ENCODE measurements around the gene RAP1GDS1. TPM values are rescaled to one million over a fixed set of nuclear protein-coding genes. Genes with fewer than 3 reads are reported as not detected.
A peak's percentile ranks its signal among the peaks of the same experiment; 100 is the strongest.

Gene RAP1GDS1, protein sequence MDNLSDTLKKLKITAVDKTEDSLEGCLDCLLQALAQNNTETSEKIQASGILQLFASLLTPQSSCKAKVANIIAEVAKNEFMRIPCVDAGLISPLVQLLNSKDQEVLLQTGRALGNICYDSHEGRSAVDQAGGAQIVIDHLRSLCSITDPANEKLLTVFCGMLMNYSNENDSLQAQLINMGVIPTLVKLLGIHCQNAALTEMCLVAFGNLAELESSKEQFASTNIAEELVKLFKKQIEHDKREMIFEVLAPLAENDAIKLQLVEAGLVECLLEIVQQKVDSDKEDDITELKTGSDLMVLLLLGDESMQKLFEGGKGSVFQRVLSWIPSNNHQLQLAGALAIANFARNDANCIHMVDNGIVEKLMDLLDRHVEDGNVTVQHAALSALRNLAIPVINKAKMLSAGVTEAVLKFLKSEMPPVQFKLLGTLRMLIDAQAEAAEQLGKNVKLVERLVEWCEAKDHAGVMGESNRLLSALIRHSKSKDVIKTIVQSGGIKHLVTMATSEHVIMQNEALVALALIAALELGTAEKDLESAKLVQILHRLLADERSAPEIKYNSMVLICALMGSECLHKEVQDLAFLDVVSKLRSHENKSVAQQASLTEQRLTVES
- total RNA-seq (10 to 100 TPM; 10.6 to 28.1 (median 23.7) TPM), polyA plus RNA-seq (10 to 100 TPM in 1 of 3 donors, 1 to 10 TPM in 2; 5.9 to 38.1 (median 9.7) TPM)
- long read RNA-seq, donor 1, partial matches to known transcripts = 0 of 3 reads
- long read RNA-seq, donor 1, other reads (novel, unspliced or antisense) = 0 of 3 reads
- long read RNA-seq, donor 2, partial matches to known transcripts = 0 of 1 reads
- long read RNA-seq, donor 2, other reads (novel, unspliced or antisense) = 0 of 1 reads
- long read RNA-seq, donor 3, partial matches to known transcripts = 0 of 5 reads
- long read RNA-seq, donor 3, other reads (novel, unspliced or antisense) = 0 of 5 reads
- long read RNA-seq, donor 4, transcript RAP1GDS1-205 (15 exons, 3,681 nt) = major isoform, 6 of 13 reads
- long read RNA-seq, donor 4, partial matches to known transcripts = 0 of 13 reads
- long read RNA-seq, donor 4, other reads (novel, unspliced or antisense) = 5 of 13 reads
- long read RNA-seq, donor 5, transcript RAP1GDS1-205 (15 exons, 3,681 nt) = major isoform, 19 of 39 reads
- long read RNA-seq, donor 5, transcript RAP1GDS1-202 (15 exons, 2,092 nt) = minor isoform, 9 of 39 reads
- long read RNA-seq, donor 5, partial matches to known transcripts = 0 of 39 reads
- long read RNA-seq, donor 5, other reads (novel, unspliced or antisense) = 9 of 39 reads
- long read RNA-seq, donor 6, partial matches to known transcripts = 0 of 15 reads
- long read RNA-seq, donor 6, other reads (novel, unspliced or antisense) = 8 of 15 reads
- long read RNA-seq, donor 7 = 0 reads
- long read RNA-seq, donor 8, partial matches to known transcripts = 0 of 4 reads
- long read RNA-seq, donor 8, other reads (novel, unspliced or antisense) = 0 of 4 reads
- long read RNA-seq, donor 9, partial matches to known transcripts = 0 of 5 reads
- long read RNA-seq, donor 9, other reads (novel, unspliced or antisense) = 0 of 5 reads
- long read RNA-seq, donor 10, partial matches to known transcripts = 0 of 1 reads
- long read RNA-seq, donor 10, other reads (novel, unspliced or antisense) = 0 of 1 reads

DNA sequence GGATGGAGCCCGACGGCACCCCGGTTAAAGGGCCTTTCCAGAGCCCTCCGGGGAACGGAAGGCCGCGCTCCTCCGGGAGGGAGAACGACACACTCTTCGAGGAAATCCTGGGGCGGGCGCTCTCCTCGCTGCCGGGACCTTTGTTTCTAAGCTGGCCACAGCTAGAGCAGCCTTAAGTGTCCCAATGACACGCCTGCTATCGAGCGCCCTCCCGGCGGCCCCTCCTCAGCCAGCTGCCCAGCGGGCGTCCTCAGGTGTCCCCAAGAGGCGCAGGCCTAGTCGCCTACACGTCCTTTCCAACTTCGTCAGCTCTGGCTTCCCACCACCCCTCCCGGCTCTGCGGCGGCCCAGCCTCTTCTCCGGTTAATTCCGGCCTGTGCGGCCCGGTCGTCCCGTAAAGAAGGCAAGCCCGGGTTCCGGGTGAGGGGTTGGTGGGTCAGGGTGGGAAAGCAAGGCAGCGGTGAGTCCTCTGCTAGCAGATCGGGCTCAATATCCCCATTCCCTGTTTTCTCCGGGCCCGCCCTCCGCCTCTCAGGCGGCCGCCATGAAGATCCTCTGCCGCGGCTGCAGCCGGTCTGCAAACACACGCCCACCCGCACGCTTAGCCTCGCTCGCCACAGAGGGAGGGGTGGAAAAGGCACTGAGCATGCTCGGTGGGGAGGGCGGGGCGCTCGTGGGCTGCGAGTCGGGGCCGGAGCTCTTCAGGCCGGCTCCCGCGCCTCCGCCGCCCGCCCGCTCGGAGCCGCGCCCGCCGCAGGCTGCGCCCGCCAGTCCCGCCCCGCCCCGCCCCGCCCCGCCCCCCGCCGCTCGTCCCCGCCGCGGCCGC lies at the start of gene RAP1GDS1:
Gene RAP1GDS1 (plus strand): TSS at position 806 of the 826 bp plus-strand sequence. CDS start 182 bp downstream, outside the sequence.
- Histone ChIP-seq H3K9me3 (replicated peaks in 1 of 3) (no peaks in the 10 kb centered on the region), H3K36me3 (replicated peaks in 1 of 2) (no peaks in the 10 kb centered on the region), H3K4me1 (replicated peaks in 1 of 2) (peaks cover 12 to 18% of the 10 kb centered on the region in 2 donors), H3K4me3 (peak within 1 kb of the TSS; percentile 56 to 95 (median 84)), H3K27ac (peak within 1 kb of the TSS; percentile 70 to 99 (median 98)), H3K27me3 (no peaks in the 10 kb centered on the region)
- TF ChIP-seq, protein P1, sequence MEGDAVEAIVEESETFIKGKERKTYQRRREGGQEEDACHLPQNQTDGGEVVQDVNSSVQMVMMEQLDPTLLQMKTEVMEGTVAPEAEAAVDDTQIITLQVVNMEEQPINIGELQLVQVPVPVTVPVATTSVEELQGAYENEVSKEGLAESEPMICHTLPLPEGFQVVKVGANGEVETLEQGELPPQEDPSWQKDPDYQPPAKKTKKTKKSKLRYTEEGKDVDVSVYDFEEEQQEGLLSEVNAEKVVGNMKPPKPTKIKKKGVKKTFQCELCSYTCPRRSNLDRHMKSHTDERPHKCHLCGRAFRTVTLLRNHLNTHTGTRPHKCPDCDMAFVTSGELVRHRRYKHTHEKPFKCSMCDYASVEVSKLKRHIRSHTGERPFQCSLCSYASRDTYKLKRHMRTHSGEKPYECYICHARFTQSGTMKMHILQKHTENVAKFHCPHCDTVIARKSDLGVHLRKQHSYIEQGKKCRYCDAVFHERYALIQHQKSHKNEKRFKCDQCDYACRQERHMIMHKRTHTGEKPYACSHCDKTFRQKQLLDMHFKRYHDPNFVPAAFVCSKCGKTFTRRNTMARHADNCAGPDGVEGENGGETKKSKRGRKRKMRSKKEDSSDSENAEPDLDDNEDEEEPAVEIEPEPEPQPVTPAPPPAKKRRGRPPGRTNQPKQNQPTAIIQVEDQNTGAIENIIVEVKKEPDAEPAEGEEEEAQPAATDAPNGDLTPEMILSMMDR (IDR thresholded peaks at IDR 0.05) = no peak
- peak; percentile 95 to 97 for TF ChIP-seq POLR2A (IDR thresholded peaks at IDR 0.05)
- WGBS, 4 donors = 0% methylated on average over 20 to 75 of the region's 84 CpGs
- peak; percentile 96 to 98 (median 97) for DNase-seq
- intact Hi-C loops (cut with DNase I) = no loop called here

DNA sequence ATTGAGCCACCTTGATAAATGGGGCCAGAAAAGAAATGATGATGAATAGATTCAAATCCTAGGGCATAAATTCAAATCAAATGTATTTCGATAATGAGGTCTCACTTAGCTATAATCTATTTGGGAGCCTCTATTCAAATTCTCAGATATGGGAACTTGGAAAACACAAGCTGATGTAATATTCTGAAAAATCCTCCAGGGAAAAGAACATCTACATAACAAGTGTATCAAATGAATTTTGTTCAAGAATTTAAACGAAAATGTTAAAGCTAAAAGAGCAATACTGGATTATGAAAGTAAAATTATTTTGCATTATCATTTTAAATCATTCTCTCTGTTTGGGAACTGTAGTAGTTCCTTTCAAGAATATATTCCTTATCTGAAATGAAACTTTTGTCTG lies 38.9 kb upstream of the RAP1GDS1 start:
- no peak for DNase-seq
- TF ChIP-seq POLR2A (IDR thresholded peaks at IDR 0.05) = no peak
- TF ChIP-seq, protein P1 (IDR thresholded peaks at IDR 0.05) = no peak
- H3K27me3 ChIP-seq = no peaks in the 10 kb centered on the region
- no peaks in the 10 kb centered on the region for H3K36me3 ChIP-seq (replicated peaks in 1 of 2)
- H3K9me3 ChIP-seq (replicated peaks in 1 of 3) = no peaks in the 10 kb centered on the region
- no peak overlapping the region for H3K4me3 ChIP-seq
- 51 to 66% (median 61%) methylated on average over 2 of the region's 2 CpGs for WGBS, 4 donors
- H3K4me1 ChIP-seq (replicated peaks in 1 of 2) = no peaks in the 10 kb centered on the region
- intact Hi-C loops (cut with DNase I) = no loop called here
- no peak overlapping the region for H3K27ac ChIP-seq

DNA sequence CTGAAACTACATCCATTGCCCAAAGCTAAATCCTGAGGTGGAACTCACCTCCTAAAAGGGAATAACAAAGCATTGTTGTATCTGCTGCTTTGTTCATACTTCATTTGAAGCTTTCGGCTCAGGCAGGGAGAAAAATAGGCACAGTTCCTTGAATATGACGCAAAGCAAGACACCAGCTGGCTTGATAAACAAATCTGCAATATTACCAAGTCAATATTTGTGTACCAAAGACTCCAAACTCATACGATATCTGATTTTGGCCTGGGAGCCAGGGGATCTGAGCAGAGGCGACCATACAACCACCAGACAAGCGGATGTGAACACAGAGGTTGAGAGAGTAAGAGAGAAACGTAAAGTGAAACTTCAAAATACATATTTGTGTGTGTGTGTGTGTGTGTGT lies 34.8 kb upstream of the RAP1GDS1 start:
- TF ChIP-seq, protein P1 (IDR thresholded peaks at IDR 0.05) = no peak
- no peak for TF ChIP-seq POLR2A (IDR thresholded peaks at IDR 0.05)
- Histone ChIP-seq H3K27ac (no peak overlapping the region), H3K4me1 (replicated peaks in 1 of 2) (no peaks in the 10 kb centered on the region), H3K9me3 (replicated peaks in 1 of 3) (no peaks in the 10 kb centered on the region), H3K4me3 (no peak overlapping the region), H3K27me3 (no peaks in the 10 kb centered on the region), H3K36me3 (replicated peaks in 1 of 2) (no peaks in the 10 kb centered on the region)
- no peak for DNase-seq
- WGBS, 4 donors = 83 to 94% (median 88%) methylated on average over 6 of the region's 6 CpGs
- intact Hi-C loops (cut with DNase I) = no loop called here

Data from adrenal gland (tissue), 19 donors.